ENCODE measurements around the gene ARMC7. TPM values are rescaled to one million over a fixed set of nuclear protein-coding genes. Genes with fewer than 3 reads are reported as not detected.
"Not testable (repeated sequence)": the region's sequence is repeated elsewhere in the genome, so short reads cannot be mapped to it uniquely, and the experiment has no call there.

The ARMC7 gene
- total RNA-seq, 1 donor from 2014 or later, result 6.2 TPM

DNA sequence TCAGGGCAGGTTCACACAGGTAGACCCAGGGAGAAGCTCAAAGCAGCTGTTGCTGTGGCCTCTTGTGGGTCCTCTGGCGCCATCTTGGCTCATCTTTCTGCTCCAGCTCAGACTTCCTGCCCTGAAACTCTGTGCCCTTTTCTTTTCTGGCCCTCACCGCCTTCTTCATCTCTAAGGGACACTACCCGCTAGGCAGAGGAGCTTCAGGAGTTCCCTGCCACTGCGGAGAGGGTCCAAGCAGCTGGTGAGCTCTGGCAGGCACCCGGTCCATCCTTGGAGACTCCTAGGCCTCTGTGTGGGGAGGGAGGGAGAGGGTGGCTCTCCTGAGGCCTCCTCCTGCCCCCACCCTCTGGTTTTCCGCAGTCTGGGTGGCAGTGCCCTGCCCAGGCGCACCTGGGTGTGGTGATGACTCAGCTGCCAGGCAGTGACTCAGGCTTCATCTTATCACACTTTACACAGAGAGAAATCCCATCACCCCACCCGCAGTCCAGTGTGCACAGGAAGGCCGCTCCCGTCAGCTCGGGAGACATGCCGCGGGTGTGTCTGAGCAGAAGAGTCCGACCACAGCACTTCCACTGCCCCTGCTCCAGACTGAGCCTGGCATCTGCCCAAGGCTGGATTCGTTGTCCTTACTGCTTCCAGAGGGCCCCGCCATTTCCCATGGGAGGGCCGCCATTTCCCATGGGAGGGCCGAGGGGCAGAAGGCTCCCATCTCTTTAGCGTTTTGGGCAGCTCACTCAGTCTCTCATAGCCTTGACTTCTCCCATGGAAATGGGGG, 14.5 kb downstream of the ARMC7 start:
- no peaks in the 10 kb centered on the region for H3K27me3 ChIP-seq (ENCODE audit: low read depth)
- DNase-seq, result peak; percentile 52
- peaks cover 20% of the 10 kb centered on the region for H3K4me1 ChIP-seq
- H3K4me3 ChIP-seq, result peak overlapping the region; percentile 7
- peaks cover 5% of the 10 kb centered on the region for H3K36me3 ChIP-seq
- H3K27ac ChIP-seq (replicated peaks), result peak overlapping the region; percentile 74
- TF ChIP-seq, protein P1, sequence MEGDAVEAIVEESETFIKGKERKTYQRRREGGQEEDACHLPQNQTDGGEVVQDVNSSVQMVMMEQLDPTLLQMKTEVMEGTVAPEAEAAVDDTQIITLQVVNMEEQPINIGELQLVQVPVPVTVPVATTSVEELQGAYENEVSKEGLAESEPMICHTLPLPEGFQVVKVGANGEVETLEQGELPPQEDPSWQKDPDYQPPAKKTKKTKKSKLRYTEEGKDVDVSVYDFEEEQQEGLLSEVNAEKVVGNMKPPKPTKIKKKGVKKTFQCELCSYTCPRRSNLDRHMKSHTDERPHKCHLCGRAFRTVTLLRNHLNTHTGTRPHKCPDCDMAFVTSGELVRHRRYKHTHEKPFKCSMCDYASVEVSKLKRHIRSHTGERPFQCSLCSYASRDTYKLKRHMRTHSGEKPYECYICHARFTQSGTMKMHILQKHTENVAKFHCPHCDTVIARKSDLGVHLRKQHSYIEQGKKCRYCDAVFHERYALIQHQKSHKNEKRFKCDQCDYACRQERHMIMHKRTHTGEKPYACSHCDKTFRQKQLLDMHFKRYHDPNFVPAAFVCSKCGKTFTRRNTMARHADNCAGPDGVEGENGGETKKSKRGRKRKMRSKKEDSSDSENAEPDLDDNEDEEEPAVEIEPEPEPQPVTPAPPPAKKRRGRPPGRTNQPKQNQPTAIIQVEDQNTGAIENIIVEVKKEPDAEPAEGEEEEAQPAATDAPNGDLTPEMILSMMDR (IDR thresholded peaks at IDR 0.05; ENCODE audit: borderline replicate concordance), result no peak
- intact Hi-C loops (cut with micrococcal nuclease), result no loop called here
- no peaks in the 10 kb centered on the region for H3K9me3 ChIP-seq (replicated peaks)

DNA sequence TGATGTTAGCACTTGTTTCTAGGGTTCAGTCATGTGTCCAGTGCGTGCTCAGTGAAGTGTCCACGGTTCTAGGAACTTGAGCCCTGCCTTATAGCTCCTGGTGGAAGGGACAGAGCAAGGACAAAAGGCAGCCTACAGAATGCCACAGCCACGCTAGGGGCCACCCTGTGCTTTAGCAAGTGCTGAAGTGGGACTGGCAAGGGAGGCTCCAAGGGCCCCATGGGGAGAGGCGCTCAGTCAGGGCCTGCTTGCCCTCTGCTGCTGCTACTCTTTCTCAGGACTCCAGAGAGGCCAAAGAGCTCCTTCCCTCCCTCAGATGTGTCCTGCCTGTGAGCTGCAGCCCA, 15.0 kb downstream of the ARMC7 start:
- H3K4me1 ChIP-seq, result peaks cover 20% of the 10 kb centered on the region
- intact Hi-C loops (cut with micrococcal nuclease), result no loop called here
- peak overlapping the region; percentile 74 for H3K27ac ChIP-seq (replicated peaks)
- DNase-seq, result no peak
- H3K36me3 ChIP-seq, result peaks cover 8% of the 10 kb centered on the region
- no peak overlapping the region for H3K4me3 ChIP-seq
- no peaks in the 10 kb centered on the region for H3K9me3 ChIP-seq (replicated peaks)
- TF ChIP-seq, protein P1 (IDR thresholded peaks at IDR 0.05; ENCODE audit: borderline replicate concordance), result no peak
- H3K27me3 ChIP-seq (ENCODE audit: low read depth), result no peaks in the 10 kb centered on the region

DNA sequence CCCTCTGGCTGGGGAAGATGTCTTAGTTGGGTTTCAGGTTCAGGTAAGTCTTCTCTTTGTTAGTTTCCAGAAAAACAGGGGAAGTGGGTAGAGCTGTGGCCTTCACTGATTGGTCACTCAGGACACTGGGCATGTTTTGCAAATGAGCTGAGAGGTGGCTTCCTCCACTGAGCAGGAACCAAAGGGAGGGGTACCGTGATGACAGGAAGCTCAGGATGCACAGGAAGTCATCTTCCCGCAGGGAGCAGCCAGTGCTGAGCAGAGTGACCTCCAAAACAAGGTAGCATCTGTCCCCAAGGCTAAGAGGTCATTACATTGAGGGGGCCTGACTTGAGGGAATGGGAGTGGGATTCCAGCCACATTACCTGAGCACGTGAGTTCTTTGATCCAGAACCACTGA, 16.2 kb downstream of the ARMC7 start:
- Histone ChIP-seq H3K27me3 (ENCODE audit: low read depth) (no peaks in the 10 kb centered on the region), H3K4me1 (peaks cover 30% of the 10 kb centered on the region), H3K27ac (replicated peaks) (no peak overlapping the region), H3K36me3 (peaks cover 9% of the 10 kb centered on the region), H3K4me3 (no peak overlapping the region), H3K9me3 (replicated peaks) (no peaks in the 10 kb centered on the region)
- DNase-seq, result no peak
- intact Hi-C loops (cut with micrococcal nuclease), result no loop called here
- TF ChIP-seq, protein P1 (IDR thresholded peaks at IDR 0.05; ENCODE audit: borderline replicate concordance), result no peak

DNA sequence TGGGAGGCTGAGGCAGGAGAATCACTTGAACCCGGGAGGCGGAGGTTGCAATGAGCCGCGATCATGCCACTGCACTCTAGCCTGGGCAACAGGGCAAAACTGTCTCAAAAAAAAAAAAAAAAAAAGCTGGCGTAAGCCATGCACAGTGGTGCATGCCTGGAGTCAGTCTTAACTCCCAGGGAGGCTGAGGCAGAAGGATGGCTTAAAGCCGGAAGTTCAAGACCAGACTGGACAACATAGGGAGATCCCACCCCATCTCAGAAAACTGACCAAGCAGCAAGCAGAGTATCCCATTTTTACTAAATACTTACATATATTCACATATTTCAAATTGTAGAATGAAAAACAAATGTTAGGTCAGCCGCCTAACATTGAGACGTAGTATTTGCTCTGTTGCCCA, 17.2 kb downstream of the ARMC7 start:
- Histone ChIP-seq H3K27ac (replicated peaks) (no peak overlapping the region), H3K4me3 (no peak overlapping the region), H3K4me1 (peaks cover 38% of the 10 kb centered on the region), H3K27me3 (ENCODE audit: low read depth) (no peaks in the 10 kb centered on the region), H3K9me3 (replicated peaks) (no peaks in the 10 kb centered on the region), H3K36me3 (peaks cover 9% of the 10 kb centered on the region)
- intact Hi-C loops (cut with micrococcal nuclease), result no loop called here
- no peak for DNase-seq
- TF ChIP-seq, protein P1 (IDR thresholded peaks at IDR 0.05; ENCODE audit: borderline replicate concordance), result no peak

DNA sequence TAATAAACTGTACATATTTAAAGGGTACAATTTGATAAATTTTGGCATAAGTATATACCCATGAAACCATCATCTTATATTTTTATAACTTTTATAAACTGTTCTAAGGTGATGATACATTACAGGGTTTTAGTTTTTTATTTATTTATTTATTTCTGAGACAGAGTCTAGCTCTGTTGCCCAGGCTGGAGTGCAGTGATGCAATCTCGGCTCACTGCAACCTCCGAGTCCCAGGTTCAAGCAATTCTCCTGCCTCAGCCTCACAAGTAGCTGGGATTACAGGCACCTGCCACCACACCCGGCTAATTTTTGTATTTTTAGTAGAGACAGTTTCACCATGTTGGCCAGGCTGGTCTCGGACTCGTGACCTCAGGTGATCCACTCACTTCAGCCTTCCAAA, 18.2 kb downstream of the ARMC7 start:
- DNase-seq; H3K36me3 ChIP-seq; H3K9me3 ChIP-seq (replicated peaks); H3K4me3 ChIP-seq; H3K27ac ChIP-seq (replicated peaks); H3K27me3 ChIP-seq (ENCODE audit: low read depth); intact Hi-C loops (cut with micrococcal nuclease): not testable (repeated sequence)
- H3K4me1 ChIP-seq, result peaks cover 43% of the 10 kb centered on the region

DNA sequence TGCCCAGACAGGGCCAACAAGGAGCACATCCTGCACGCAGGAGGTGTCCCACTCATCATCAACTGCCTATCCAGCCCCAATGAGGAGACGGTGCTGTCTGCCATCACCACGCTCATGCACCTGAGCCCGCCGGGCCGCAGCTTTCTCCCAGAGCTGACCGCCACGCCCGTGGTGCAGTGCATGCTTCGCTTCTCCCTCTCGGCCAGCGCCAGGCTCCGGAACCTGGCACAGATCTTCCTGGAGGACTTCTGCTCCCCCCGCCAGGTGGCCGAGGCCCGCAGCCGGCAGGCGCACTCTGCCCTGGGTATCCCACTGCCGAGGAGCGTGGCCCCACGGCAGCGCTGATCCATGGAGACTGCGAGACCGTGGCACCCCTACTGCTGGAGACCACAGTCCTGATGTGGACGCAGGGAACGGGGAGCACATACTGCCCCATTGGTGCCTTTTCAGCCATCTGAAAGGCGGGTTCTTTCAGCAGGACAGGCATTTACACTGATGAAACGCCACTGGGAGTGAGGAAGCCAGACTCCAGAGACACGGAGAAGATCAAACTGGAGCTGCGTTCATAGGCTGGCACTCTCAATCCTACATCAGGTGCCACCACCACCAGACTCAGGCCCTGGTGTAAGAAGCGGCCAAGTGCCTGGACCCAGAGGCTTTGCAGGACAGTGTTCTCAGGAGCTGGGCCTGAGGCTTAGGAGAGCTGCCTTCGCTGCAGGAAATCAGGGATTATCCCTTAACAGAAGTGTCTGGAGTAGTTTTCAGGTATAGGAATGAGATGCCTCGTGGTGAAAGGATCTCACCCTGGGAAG, 19.1 kb downstream of the ARMC7 start:
- no peak overlapping the region for H3K4me3 ChIP-seq
- H3K27ac ChIP-seq (replicated peaks), result no peak overlapping the region
- H3K27me3 ChIP-seq (ENCODE audit: low read depth), result no peaks in the 10 kb centered on the region
- TF ChIP-seq, protein P1 (IDR thresholded peaks at IDR 0.05; ENCODE audit: borderline replicate concordance), result no peak
- intact Hi-C loops (cut with micrococcal nuclease), result no loop called here
- peaks cover 9% of the 10 kb centered on the region for H3K36me3 ChIP-seq
- no peak for DNase-seq
- H3K4me1 ChIP-seq, result peaks cover 40% of the 10 kb centered on the region
- H3K9me3 ChIP-seq (replicated peaks), result no peaks in the 10 kb centered on the region
